Subcutaneous preadipocyte (primary cell): ENCODE results near the gene IGFL1. TPM values are rescaled to one million over a fixed set of nuclear protein-coding genes. Genes with fewer than 3 reads are reported as not detected.

Experiments used
- total RNA-seq: library from RNA; depleted of rRNA; stranded (reverse); fragments of >200 nt; gene quantifications from 2 replicates; pipeline ENCODE4 v1.2.3, GENCODE V29; 2012

IGFL1 gene
- total RNA-seq, result not detected in 2 replicates

DNA sequence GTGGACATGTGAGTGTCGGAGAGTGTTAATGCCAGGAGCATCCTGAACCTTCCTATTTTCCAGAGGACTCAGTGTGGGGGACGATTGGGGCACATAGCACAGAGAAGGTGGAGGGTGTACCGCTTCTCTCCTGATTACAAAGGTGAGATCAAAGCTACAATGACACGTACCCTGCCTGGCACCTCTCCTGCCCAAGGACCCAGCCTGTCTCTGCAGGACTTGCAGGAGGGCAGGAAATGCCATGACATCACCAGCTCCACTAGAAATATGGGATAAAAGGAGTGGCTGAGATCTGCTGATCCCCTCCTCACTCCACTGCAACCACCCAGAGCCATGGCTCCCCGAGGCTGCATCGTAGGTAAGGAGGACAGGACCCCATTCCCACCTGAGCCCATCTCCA, at the start of gene IGFL1:
Gene IGFL1 (plus strand): TSS at position 301 of the 400 bp plus-strand sequence. CDS start 33 bp downstream, at position 334.

Other genes with a start within 250 kb of the IGFL1 start
- gene CCDC61, start 234.3 kb upstream of the IGFL1 start, total RNA-seq, result 7.4 and 7.7 TPM in 2 replicates
- gene PGLYRP1, start 206.7 kb upstream of the IGFL1 start, total RNA-seq, result not detected in 2 replicates
- gene IGFL4, start 188.7 kb upstream of the IGFL1 start, total RNA-seq, result not detected in 2 replicates
- gene IGFL3, start 105.1 kb upstream of the IGFL1 start, total RNA-seq, result not detected in 2 replicates
- gene IGFL2, start 81.5 kb upstream of the IGFL1 start, total RNA-seq, result not detected in 2 replicates
- gene HIF3A, start 67.3 kb downstream of the IGFL1 start, total RNA-seq, result 10.8 and 22.0 TPM in 2 replicates
- gene PPP5C, start 117.3 kb downstream of the IGFL1 start, total RNA-seq, result 61.0 and 72.3 TPM in 2 replicates
- gene CCDC8, start 183.8 kb downstream of the IGFL1 start, total RNA-seq, result 15.4 and 20.9 TPM in 2 replicates
- gene PNMA8C, start 199.2 kb downstream of the IGFL1 start, total RNA-seq, result not detected in 2 replicates
- gene PNMA8A, start 241.8 kb downstream of the IGFL1 start, total RNA-seq, result 5.1 and 8.1 TPM in 2 replicates